MCF 10A (cell line): ENCODE results near the gene LRRC47. TPM values are rescaled to one million over a fixed set of nuclear protein-coding genes. Genes with fewer than 3 reads are reported as not detected.

Experiments used
- BruUV-seq: library from RNA; stranded (reverse); fragments of 400-500 nt; replicated peaks from 2 replicates; lab custom pipeline; 2021; lab: Mats Ljungman, UMichigan
- CTCF ChIA-PET: fragments of 300-600 bp; sonication (Branson Sonifier 250); formaldehyde crosslinking; extraction: SDS; loops from one replicate; lab custom pipeline; 2021; ENCODE audit warnings: antibody characterized with exemption, inconsistent platforms; lab: Yijun Ruan, JAX
- POLR2A ChIA-PET: fragments of 300-600, 350-650 bp; sonication (Branson Sonifier 250); formaldehyde crosslinking; extraction: SDS; loops from one replicate; lab custom pipeline; 2020; ENCODE audit warnings: antibody characterized with exemption, inconsistent platforms; lab: Yijun Ruan, JAX
- DNase-seq: peaks from one replicate; pipeline ENCODE4 v3.0.0-alpha.2; 2018; ENCODE audit not compliant: unreplicated experiment
- H3K27ac Mint-ChIP-seq: one replicate; pipeline ENCODE4 v1.8.0; 2022; ENCODE audit warnings: mild to moderate bottlenecking, low read depth, mixed read lengths; ENCODE audit not compliant: unreplicated experiment
- H3K27me3 Mint-ChIP-seq: one replicate; pipeline ENCODE4 v1.8.0; 2022; ENCODE audit warnings: mixed read lengths; ENCODE audit not compliant: insufficient read depth, unreplicated experiment
- H3K36me3 Mint-ChIP-seq: one replicate; pipeline ENCODE4 v1.8.0; 2022; ENCODE audit warnings: mild to moderate bottlenecking, moderate library complexity, mixed read lengths; ENCODE audit not compliant: insufficient read depth, unreplicated experiment
- H3K4me1 Mint-ChIP-seq: one replicate; pipeline ENCODE4 v1.8.0; 2022; ENCODE audit warnings: mixed read lengths; ENCODE audit not compliant: insufficient read depth, unreplicated experiment
- H3K4me3 Mint-ChIP-seq: one replicate; pipeline ENCODE4 v1.8.0; 2022; ENCODE audit warnings: mild to moderate bottlenecking, moderate library complexity, mixed read lengths; ENCODE audit not compliant: unreplicated experiment
- H3K9me3 Mint-ChIP-seq: one replicate; pipeline ENCODE4 v1.8.0; 2022; ENCODE audit warnings: mixed read lengths; ENCODE audit not compliant: unreplicated experiment
- CTCF ChIP-seq: fragments of 200-600 bp; IDR thresholded peaks from one replicate; pipeline ENCODE4 v1.8.0; 2022; ENCODE audit warnings: antibody characterized with exemption, mild to moderate bottlenecking; ENCODE audit not compliant: unreplicated experiment
- intact Hi-C: fragments of 100-400 bp; cut with micrococcal nuclease; formaldehyde crosslinking; loops from 2 replicates; pipeline ENCODE4 v1.14.1; 2022
- total RNA-seq: library from RNA; stranded (reverse); gene quantifications from 2 replicates; pipeline ENCODE4 v1.2.3, GENCODE V29; 2022

LRRC47 gene
- total RNA-seq, 1 experiment from 2014 or later, result 46.1 TPM

GRCh38 chr1:3768811-3769390 is 27.4 kb downstream of the LRRC47 start:
- CTCF ChIA-PET, result interaction anchor here (1.2 kb wide), 1 partner anchor 154 kb away, joined by 3 read pairs; no protein-coding TSS in a partner anchor
- no peak for DNase-seq
- no peaks in the 10 kb centered on the region for H3K9me3 Mint-ChIP-seq
- no TSS peak for BruUV-seq
- TF ChIP-seq CTCF, result no peak
- H3K36me3 Mint-ChIP-seq, result no peaks in the 10 kb centered on the region
- no peak overlapping the region for H3K27ac Mint-ChIP-seq
- POLR2A ChIA-PET, result interaction anchor here (0.6 kb wide), 1 partner anchor 87 kb away, joined by 3 read pairs; no protein-coding TSS in a partner anchor
- H3K27me3 Mint-ChIP-seq, result peaks cover 20% of the 10 kb centered on the region
- no peak overlapping the region for H3K4me3 Mint-ChIP-seq
- intact Hi-C loops, result no loop called here
- H3K4me1 Mint-ChIP-seq, result no peaks in the 10 kb centered on the region

- BruUV-seq, result no TSS peak
- DNase-seq, result no peak
- H3K27ac Mint-ChIP-seq, result no peak overlapping the region
- H3K36me3 Mint-ChIP-seq, result no peaks in the 10 kb centered on the region
- peaks cover 30% of the 10 kb centered on the region for H3K27me3 Mint-ChIP-seq
- no peaks in the 10 kb centered on the region for H3K9me3 Mint-ChIP-seq
- POLR2A ChIA-PET, result no interaction called here
- no peaks in the 10 kb centered on the region for H3K4me1 Mint-ChIP-seq
- no peak for TF ChIP-seq CTCF
- no peak overlapping the region for H3K4me3 Mint-ChIP-seq
- CTCF ChIA-PET, result interaction anchor here (0.7 to 1.0 kb wide), 2 partner anchors 32 to 203 kb away, joined by 3 read pairs; no protein-coding TSS in a partner anchor
- intact Hi-C loops, result no loop called here
Measured at GRCh38 chr1:3767328-3767925, 28.9 kb downstream of the LRRC47 start.

GRCh38 chr1:3763351-3764125 is 32.8 kb downstream of the LRRC47 start:
- Mint-ChIP-seq H3K4me1 (no peaks in the 10 kb centered on the region), H3K4me3 (no peak overlapping the region), H3K9me3 (peaks cover 7% of the 10 kb centered on the region), H3K36me3 (no peaks in the 10 kb centered on the region), H3K27ac (no peak overlapping the region), H3K27me3 (peaks cover 63% of the 10 kb centered on the region)
- DNase-seq, result no peak
- intact Hi-C loops, result no loop called here
- no peak for TF ChIP-seq CTCF
- ChIA-PET POLR2A (no interaction called here), CTCF (no interaction called here)
- no TSS peak for BruUV-seq

GRCh38 chr1:3762873-3763228 is 33.4 kb downstream of the LRRC47 start:
- H3K27me3 Mint-ChIP-seq, result peaks cover 70% of the 10 kb centered on the region
- intact Hi-C loops, result no loop called here
- no peak for DNase-seq
- ChIA-PET POLR2A (no interaction called here), CTCF (no interaction called here)
- no peak overlapping the region for H3K4me3 Mint-ChIP-seq
- H3K36me3 Mint-ChIP-seq, result no peaks in the 10 kb centered on the region
- H3K9me3 Mint-ChIP-seq, result peaks cover 7% of the 10 kb centered on the region
- no peak for TF ChIP-seq CTCF
- H3K27ac Mint-ChIP-seq, result no peak overlapping the region
- no peaks in the 10 kb centered on the region for H3K4me1 Mint-ChIP-seq
- no TSS peak for BruUV-seq
